Inflammatory macrophage treated with lipopolysaccharide for 1 hour (primary cell): ENCODE data around the gene NTRK2.

Experiments
- DNase-seq, 2 donors: peaks; one replicate each; pipeline ENCODE4 v3.0.0-alpha.2; 2020 to 2022

NTRK2 gene

GRCh38 chr9:84742261-84742660 lies 72.7 kb downstream of the NTRK2 start:
- DNase-seq: no peak

- DNase-seq: no peak
Observed at GRCh38 chr9:84744195-84744594, 74.7 kb downstream of the NTRK2 start.

DNA sequence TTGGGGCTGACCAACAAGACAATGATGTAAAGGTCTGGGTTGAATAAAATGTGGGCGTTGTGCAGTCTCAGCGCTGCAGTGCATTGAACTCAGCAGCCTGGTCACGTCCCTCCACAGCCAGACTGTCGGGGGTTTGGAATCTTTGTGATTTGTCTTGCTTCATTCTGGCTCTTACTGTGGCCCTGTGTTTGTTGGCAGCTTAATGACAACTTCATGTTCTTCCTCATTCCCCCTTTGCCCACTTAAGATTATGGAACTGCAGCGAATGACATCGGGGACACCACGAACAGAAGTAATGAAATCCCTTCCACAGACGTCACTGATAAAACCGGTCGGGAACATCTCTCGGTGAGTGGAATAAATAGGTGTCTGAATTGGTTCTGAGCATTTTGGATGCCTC lies 75.2 kb downstream of the NTRK2 start:
- no peak for DNase-seq

DNA sequence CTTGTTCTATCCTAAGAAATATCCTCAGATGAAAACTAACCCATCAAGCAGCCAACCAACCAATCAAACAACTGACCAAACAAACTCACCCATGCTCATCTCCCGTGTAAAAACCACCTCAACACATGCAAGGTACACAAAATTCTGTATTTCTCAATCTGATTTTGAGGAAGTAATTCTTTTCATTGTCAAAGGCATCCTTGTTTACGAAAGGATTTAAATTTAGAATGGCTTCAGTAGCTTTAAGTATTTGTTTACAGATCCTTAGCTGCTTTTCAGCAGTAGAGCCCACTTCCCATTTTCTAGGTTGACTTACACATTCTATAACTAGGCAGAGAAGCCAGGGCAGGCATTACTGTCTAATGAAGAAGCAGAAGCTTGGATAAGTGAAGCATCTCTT lies 78.6 kb downstream of the NTRK2 start:
- no peak for DNase-seq

DNA sequence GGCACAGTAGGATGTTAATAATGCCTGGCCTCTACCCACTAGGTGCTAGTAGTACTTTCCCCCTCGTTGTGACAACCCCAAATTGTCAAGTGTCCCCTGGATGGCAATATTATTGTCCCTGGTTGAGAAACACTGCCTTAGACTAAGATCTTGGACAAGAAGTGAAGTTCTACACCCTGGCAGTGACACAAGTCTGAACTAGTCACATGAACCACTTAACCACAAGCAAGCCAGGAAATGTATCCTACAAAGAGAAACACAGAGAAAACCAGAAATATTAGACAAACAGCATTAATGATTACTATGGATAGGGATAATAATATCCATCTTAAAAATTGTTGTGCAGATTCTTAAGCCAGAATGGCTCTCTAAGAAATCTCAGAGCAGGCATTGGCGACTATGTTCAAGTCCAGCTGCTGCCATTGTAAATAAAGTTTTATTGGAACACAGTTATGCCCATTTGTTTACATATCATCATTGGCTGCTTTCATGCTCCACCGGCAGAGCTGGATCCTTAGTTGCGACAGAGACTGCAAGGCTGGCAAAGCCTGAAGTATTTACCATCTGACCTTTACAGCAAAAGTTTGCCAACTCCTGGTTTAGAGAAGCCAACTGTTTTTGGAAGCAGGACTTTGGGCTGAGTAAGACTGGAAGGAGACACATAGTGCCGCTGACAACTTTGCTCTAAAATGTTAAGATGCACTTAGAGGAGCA lies 80.8 kb downstream of the NTRK2 start:
- no peak for DNase-seq

- no peak for DNase-seq
Observed at GRCh38 chr9:84751921-84752320, 82.4 kb downstream of the NTRK2 start.

- no peak for DNase-seq
Observed at GRCh38 chr9:84754461-84754860, 84.9 kb downstream of the NTRK2 start.

- DNase-seq: no peak
Observed at GRCh38 chr9:84754881-84755280, 85.4 kb downstream of the NTRK2 start.

DNA sequence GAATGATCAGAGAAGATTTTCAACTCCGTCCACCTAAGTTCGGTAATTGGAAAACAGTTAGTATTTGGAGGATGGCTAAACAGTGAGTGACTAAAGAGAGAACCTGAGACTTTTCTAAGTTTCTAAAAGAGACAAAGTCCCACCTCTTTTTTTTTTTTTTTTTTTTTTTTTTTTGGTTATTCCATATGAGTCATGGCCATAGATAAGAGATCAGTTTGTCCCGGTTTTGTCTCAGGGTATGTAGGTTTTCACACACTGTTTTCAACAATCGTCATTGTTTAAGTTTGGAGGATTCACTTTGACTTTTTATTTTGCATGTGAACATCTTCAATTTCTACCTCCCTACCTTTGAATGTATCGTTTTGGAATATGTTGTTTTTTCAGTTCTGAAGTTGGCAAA lies 85.9 kb downstream of the NTRK2 start:
- no peak for DNase-seq

DNA sequence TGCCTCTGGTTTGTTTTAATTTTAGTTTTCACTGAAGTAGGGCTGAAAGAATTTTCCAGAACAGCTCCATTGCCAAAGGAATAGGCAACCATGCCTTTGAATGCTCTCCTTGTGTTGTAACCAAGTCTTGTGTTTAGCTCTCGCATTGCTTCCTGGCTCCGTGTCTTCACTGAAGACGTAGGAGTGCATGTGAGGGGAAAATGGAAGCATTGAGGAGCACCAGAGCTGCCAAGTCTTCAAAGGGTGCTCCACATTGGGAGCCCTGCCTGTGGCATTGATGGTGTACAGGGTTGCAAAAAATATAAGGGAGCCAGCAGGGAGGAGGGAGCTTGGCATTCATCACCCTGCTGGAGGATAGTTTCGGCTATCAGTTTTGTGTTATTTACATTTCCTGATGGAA lies 86.6 kb downstream of the NTRK2 start:
- no peak for DNase-seq

GRCh38 chr9:84756731-84757130 lies 87.2 kb downstream of the NTRK2 start:
- DNase-seq: no peak

DNA sequence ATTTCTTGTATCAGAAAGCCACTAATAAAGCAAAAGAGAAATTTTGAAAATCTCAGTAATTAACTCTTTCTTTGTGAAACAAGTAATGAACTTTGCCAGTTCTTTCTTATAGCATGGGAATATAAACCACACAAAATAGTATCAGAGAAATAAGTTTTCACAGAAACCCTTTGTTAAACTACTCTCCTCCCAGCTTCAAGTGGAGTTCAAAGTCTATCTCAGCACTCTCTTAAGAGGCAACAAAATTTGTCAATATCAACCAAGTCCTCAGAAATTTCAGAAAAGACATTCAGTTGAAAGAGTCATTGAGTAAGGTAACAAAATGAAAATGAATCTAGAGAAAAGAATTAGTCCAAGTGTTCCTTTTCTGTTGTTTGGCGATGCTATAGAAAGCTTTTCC lies 89.3 kb downstream of the NTRK2 start:
- DNase-seq: no peak

DNA sequence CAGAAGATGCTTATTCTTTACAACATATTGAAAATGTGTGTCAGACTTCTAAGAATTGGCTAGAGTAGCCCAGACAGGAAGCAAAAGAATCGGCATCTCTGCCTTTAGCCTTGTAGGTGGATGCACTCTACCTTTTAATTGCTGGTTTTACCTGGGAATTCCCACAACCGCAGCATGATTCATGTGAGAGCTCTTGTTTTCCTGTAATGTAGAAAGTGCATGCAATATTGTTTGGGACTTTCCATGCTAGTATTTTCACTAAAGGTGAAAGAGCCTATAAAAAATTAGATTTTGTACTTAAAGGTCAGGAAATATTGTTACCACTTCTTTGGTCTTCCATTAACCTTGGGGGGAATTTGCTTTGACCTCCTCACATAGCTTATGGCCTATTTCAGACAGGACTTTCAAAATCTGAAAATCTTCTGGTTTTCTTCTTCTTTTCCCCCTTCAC lies 89.8 kb downstream of the NTRK2 start:
- DNase-seq: no peak

DNA sequence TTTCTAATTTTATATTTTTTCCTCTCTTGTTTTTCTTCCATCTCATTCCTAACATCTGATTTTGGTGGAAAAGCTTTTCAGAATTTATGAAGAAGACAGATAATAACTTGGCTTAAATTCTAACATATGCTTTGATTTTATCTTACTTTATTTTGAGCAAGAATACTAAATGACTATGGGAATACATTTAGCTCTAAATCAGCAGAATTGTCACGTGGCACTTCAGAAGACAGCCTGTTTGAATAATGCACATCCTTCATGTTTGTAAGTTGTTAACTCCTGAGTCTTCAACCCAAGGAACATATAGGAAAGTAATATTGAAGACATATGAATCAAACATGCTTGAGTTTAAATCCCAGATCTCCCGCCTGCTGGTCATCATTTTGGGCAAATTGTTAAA lies 90.3 kb downstream of the NTRK2 start:
- no peak for DNase-seq

DNA sequence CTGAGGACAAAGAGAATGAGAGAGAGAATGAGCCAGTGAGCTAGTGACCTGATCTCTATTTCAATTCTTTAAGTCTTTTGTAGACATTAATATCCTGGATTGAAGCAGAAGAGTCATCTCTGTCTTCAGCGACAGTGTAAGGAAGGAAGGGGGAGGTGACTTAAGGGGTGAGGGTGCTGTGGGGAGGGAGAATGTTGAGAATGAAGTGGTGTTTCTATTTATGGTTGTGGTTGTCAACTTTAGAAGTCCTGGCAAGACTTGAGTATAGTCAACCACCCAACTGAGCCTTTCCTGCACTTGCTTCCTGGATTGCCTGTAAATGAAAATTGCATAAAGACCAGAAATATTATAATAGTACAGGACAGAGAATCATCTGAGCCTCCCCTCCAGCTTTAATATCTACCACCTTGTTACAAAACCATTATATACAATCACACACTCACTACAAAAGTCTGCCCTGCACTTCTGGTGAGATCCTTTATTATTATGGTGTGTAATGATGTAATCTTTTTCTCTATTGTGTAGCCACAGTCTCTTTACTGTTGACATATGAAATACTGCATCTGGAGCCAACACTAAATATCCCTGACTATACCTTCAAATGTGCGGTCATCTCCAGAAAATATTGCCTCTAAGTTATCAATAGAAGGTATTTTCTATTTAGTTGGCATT lies 91.7 kb downstream of the NTRK2 start:
- no peak for DNase-seq

GRCh38 chr9:84772511-84772910 lies 103.0 kb downstream of the NTRK2 start:
- DNase-seq: no peak

DNA sequence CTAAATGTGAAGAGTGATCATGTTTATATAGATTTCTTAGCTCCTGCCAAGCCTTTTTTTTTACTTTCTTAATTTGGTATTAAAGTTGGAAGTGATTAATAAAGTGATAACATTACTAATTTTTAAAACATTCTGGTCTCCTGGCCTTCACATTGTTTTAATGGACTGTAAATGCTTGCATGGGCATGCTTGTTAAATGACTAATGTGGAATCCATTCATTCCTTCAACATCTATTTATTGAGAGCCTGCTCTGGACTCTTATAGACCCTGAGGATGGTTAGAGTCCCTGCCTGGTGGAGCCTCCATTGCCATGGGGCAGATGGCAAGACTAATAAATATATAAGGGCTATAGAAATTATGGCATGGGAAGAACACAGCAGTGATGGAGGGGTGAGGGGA lies 103.5 kb downstream of the NTRK2 start:
- no peak for DNase-seq

DNA sequence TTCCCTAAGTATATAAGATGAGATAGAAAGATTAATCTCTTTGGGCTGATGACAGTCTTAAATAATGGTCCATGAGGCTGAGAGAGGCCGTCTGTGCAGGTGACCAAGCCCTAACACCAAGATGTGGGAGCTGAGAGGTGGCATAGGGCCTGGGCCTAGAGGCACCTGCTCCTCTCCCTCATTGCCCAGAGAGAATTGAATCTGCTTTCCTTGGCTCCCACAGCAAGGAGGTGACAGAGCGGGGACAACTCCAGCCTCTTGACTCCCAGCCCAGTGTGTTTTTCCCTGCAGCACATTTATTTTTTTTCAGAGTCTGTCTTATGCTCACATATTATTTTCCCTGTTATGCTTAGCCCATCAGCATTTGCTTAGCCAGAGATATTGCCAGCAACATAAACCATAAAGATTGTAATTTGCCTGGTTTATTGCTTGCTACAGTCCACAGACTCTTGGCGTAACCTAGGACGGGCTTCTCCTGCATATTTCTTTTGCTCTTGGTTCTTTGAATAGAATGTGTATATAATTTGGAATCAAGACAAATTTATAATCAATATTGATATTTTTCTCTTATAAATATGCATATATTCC lies 105.6 kb downstream of the NTRK2 start:
- DNase-seq: no peak

DNA sequence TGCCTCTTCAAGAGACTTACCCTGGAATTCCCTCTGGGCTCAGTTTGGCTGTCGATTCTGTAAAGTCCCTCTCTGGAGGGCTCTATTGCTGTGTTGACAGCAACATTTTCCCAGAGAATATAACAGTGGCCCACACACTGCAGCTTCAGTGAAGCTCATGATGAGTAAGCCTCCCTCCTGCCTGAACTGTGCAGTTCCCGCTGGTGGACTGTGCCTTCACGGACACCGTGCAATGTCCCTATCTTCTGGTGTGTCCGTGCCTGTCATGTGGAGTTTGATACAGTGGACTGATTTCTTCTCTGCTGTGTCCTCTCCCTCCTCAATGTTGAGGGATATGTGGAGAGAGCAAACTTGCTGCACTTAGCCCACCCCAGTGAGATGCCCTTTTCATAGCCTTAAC lies 109.0 kb downstream of the NTRK2 start:
- no peak for DNase-seq

DNA sequence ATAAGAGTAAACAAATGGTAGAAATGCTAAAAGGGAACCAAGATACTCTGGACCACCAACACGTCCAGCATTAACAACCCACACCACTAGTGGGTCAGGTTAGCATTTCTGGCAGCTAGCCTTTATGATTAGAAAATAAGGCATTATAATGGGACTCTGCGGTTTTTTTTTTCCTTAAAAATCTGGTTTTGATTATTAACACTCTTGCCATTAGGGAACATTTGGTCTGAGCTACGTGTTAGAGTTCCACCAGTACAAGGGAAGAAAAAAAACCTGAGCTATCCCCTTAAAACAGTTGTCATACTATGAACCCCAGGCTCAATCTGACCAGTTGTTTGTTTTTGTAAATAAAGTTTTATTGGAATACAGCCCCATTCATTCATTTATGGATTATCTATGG lies 110.4 kb downstream of the NTRK2 start:
- no peak for DNase-seq

DNA sequence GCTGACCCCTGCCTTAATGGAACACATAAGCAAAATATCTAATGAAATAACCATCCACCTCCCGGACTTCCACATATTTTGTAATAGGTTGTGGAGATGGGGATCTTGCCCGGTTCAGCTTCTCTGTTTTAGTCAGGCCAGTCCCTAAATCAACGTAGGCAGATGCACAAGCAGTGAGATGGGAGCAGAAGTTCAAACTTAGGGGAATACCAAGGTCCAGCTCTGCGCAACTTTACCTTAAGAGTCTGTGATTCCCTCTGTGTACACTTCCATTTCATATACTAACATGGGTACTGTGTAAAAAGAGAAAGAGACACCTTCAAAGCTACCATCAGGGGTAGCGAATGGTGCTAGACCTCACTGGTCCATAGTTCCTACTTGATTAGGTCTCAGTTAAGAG lies 110.9 kb downstream of the NTRK2 start:
- DNase-seq: no peak

- peak in 1 of 2 donors; percentile 27 for DNase-seq
Observed at GRCh38 chr9:84781458-84781857, 111.9 kb downstream of the NTRK2 start.

- no peak for DNase-seq
Observed at GRCh38 chr9:84781931-84782866, 112.7 kb downstream of the NTRK2 start.
